Measurements from ENCODE around the gene FRMD4A. TPM values are rescaled to one million over a fixed set of nuclear protein-coding genes. Genes with fewer than 3 reads are reported as not detected.
"Not testable (repeated sequence)": the region's sequence is repeated elsewhere in the genome, so short reads cannot be mapped to it uniquely, and the experiment has no call there.

The FRMD4A gene
- total RNA-seq, 1 donor from 2014 or later: 33.3 TPM

- DNase-seq: no peak
These were observed 486.1 kb downstream of the FRMD4A start for GRCh38 chr10:13844651-13845050.

GRCh38 chr10:13842117-13842516, 488.6 kb downstream of the FRMD4A start:
- DNase-seq: no peak

DNA sequence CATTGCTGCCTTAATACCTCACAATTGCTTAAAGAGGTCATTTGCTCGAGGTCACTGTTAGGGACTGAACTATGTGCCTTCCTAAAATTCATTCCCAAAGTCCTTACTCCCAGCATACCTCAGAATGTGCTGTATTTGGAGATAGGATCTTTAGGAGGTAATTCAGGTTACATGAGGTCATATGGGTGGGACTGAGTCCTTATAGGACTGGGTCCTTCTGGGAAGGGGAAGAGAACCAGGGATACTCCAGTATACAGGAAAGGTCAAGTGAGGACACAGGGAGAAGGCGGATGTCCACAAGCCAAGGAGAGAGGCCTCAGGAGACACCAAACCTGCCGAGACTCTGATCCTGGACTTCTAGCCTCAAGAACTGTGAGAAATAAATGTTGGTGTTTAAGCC, 490.7 kb downstream of the FRMD4A start:
- no peak for DNase-seq

DNA sequence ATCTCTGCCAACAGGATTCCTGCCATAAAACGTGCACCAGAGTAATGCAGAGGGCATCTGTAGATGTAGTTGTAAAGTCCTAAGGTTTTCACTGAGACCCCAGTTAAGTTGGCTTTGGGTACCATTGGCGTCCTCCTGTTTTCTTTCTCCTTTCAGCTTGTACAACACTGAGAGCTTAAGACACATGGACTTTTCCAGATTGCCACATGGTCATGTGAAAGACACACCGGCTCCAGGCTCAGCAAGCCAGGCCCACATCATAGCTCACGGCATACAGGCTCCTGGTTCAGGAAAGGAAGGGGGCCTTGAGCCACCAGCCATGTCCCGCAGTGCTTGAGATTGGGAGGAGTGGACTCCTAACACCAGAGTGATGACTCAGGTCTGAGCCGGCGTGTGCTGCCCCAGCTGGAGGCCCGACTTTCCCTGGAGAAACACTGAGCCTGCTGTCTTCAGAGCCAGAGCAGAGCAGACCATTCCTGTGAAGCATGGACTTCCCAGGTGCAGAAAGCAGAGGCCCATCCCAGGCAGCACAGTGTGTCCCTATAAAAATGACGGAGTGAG, 491.2 kb downstream of the FRMD4A start:
- no peak for DNase-seq

GRCh38 chr10:13839030-13839429, 491.7 kb downstream of the FRMD4A start:
- no peak for DNase-seq

GRCh38 chr10:13837966-13838365, 492.8 kb downstream of the FRMD4A start:
- no peak for DNase-seq

- no peak for DNase-seq
These were observed 496.0 kb downstream of the FRMD4A start for GRCh38 chr10:13834581-13835286.

DNA sequence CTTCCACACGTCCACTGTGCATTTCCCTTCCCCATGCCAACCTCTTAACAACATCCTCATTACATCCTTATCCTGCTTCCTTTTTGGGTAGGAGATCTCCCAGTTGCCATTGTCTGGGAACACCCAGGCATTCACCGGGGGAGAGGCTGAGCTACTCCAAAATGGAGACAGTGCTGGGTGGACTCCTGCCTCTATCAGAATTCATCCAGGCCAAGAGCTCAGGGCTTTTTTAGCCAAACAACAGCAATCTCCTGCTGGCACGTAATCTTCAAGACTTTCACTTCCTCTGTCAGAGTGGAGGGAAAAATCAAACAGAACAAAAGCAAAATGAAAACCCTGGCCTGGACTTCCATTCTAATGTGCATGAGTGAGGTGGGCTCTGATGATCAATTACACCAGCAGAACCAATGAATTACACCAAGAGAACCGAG, 499.0 kb downstream of the FRMD4A start:
- peak; percentile 48 for DNase-seq

GRCh38 chr10:13830385-13830784, 500.3 kb downstream of the FRMD4A start:
- DNase-seq: no peak

DNA sequence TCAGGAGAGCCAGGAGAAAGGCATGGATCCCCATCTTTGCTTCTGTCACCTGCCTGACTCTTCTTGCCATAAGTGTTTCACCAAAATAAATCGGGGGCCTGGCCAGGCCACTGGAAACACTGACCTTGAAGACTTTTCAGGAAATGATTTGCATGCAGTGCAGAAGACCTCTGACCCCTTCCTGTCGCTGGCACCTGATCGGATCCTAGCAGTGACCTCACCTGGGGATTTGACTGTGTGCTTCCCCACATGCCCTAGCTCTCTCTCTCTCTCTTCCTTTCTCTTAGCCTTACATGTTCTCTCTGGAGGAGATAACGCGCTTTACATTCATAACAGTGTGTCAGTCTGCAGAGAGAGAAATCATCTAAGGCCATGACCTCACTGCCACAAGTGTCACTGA, 500.9 kb downstream of the FRMD4A start:
- no peak for DNase-seq

DNA sequence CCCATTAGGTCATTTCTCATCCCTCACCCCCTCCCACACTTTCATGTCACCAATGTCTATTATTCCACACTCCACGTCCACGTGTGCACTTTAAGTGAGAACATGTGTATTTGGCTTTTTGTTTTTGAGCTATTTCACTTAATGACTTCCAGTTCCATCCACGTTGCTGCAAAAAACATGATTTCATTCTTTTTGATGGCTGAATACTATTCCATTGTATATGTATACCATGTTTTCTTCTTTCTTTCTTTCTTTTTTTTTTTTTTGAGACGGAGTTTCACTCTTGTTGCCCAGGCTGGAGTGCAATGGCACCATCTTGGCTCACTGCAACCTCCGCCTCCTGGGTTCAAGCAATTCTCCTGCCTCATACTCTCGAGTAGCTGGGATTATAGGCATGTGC, 502.4 kb downstream of the FRMD4A start:
- not testable (repeated sequence) for DNase-seq

GRCh38 chr10:13827076-13827797, 503.5 kb downstream of the FRMD4A start:
- no peak for DNase-seq

GRCh38 chr10:13823709-13824405, 506.9 kb downstream of the FRMD4A start:
- no peak for DNase-seq

DNA sequence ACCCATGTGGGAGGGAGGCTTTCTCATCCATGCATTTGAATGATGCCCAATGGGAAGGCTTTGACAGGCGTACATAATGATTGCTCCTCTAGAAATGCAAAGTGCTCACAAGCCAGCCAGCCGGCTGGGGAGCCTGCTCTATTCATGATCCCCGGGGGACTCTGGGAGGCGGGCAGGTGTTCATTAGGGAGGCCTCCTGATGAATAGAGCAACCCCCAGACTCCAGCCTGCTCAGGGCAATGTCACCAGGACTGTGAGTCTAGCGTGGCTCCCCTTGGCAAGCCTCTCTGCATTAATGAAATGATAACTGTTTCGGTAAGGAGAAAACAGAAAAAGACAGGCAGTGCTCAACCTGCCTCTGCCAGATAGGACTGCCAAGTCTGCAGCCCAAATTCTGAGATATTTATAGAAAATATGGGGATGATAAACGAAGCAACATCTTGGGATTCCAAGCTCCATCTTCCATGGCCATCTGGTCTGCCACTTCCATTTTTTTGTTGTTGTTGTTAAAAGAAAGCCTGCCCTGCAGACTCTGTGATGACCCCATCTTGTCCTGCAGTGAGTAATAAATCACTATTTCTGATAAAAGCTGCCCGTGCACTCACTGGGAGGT, 507.5 kb downstream of the FRMD4A start:
- no peak for DNase-seq

DNA sequence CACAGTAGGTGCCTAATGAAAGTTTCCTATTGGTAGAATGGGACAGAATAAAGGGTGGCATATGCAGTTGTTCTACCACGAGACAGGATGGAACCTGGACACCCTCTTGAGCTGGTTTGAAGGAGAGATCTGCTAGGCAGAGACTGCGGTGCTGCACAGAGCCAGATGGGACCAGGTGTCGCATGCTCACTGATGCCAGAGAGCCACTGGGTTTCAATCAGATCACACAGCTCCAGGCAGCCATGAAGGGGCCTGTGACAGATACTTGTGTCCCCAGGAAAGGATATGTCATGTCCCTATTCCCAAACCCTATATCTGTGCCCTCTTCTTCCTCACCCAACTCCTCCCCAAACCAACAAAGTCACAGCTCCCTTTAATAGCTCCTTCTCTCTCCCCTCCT, 508.2 kb downstream of the FRMD4A start:
- no peak for DNase-seq

DNA sequence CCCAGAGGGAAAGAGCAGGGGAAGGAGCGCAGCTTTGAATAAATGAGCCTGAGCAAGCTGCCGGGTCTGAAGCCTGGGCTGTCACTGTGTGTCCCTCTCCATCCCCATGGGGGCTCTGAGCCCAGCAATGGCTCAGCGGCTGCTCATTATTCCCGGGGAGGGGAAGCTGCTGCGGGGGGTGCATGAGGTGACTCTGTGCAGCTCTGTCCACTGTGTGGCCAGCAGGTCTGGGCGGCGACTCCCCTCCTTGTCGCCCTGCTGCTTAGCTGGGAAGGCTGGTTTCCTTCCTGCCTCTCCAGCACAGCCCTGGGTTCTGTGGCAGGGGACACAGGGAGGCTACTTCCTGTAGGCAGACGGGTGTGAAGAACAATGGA, 509.8 kb downstream of the FRMD4A start:
- no peak for DNase-seq

DNA sequence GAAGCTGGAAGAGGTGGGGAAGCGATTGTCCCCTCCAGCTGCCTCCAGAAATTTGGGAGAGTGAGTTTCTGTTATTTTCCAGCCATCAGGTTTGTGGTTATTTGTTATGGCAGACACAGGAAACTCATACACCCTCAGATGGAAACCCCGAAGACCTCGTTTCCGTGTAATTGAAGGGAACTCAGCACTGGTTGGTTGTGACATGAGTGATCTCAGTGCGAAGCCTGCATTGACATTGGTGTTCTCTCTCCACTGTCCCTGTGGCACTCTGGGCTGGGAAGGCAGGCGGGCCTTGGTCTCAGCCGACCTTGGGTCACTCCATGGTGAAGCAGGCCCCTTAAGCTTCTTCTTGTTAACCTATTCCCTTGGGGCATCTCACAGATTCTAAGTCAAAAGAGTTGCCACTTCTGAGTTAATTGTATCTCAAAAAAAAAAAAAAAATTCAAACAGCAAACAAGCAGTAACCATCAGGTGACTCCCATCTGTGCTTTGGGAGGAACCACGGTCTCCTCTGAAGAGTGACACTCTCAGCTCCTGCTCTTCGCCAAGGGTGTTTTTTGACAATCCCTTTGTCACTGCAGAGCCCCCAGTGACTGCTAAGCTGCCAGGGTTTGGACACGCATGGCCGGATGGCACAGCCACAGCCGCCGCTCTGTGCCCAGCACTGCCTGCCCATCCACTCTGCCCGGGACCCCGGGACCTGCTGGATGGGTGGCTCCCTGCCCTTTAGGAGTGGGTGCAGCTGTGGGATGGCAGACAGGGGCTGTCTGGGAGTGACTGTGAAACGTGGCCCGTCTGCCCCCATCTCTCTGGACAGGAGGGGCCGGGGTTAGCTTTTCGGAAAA, 510.4 kb downstream of the FRMD4A start:
- no peak for DNase-seq

- peak; percentile 29 for DNase-seq
These were observed 514.4 kb downstream of the FRMD4A start for GRCh38 chr10:13816195-13816925.

- no peak for DNase-seq
These were observed 515.0 kb downstream of the FRMD4A start for GRCh38 chr10:13815756-13816155.

GRCh38 chr10:13813550-13813949, 517.2 kb downstream of the FRMD4A start:
- DNase-seq: no peak

- no peak for DNase-seq
These were observed 517.9 kb downstream of the FRMD4A start for GRCh38 chr10:13812804-13813203.

All from skin of body (tissue), 2 donors.